Esophagus (tissue), 2 donors: ENCODE results near the gene MUC12. TPM values are rescaled to one million over a fixed set of nuclear protein-coding genes. Genes with fewer than 3 reads are reported as not detected.

Experiments used
- H3K27ac ChIP-seq, 2 donors: one replicate each; pipeline ENCODE4 v1.5.1; 2013; ENCODE audit warnings: low read depth in 2 of 2, mild to moderate bottlenecking in 2 of 2, inconsistent platforms in 1 of 2, low read length in 1 of 2, moderate library complexity in 1 of 2
- H3K27me3 ChIP-seq, 2 donors: one replicate each; pipeline ENCODE4 v1.6.1; 2013; ENCODE audit warnings: low read length in 2 of 2, control low read depth in 1 of 2, mild to moderate bottlenecking in 1 of 2; ENCODE audit not compliant: insufficient read depth in 2 of 2, control insufficient read depth in 1 of 2
- H3K36me3 ChIP-seq, 2 donors: one replicate each; pipeline ENCODE4 v1.6.1; 2013; ENCODE audit warnings: low read length in 1 of 2; ENCODE audit not compliant: control insufficient read depth in 2 of 2, insufficient read depth in 2 of 2
- H3K4me1 ChIP-seq, 2 donors: one replicate each; pipeline ENCODE4 v1.6.1; 2013; ENCODE audit warnings: low read length in 1 of 2; ENCODE audit not compliant: control insufficient read depth in 2 of 2, insufficient read depth in 2 of 2
- H3K4me3 ChIP-seq, 2 donors: one replicate each; pipeline ENCODE4 v1.5.1; 2013; ENCODE audit warnings: low read length in 2 of 2, mild to moderate bottlenecking in 2 of 2, low read depth in 1 of 2, moderate library complexity in 1 of 2
- H3K9me3 ChIP-seq, 2 donors: one replicate each; pipeline ENCODE4 v1.6.1; 2013; ENCODE audit warnings: mild to moderate bottlenecking in 2 of 2, low read depth in 1 of 2, low read length in 1 of 2, moderate library complexity in 1 of 2; ENCODE audit not compliant: control insufficient read depth in 2 of 2, insufficient read depth in 1 of 2
- WGBS, 2 donors: extraction: QIAGEN DNeasy Blood & Tissue Kit; methylation state at CpG; one replicate each; pipeline ENCODE4 v1.1.7; 2013; 5-methylcytosine and 5-hydroxymethylcytosine counted together
- polyA plus RNA-seq, 2 donors: library from polyadenylated mRNA; stranded (reverse); fragments of 200-250 nt; gene quantifications; one replicate each; pipeline ENCODE4 v1.2.3, GENCODE V29; 2013
- donor health status: healthy with polysubstance abuse.
- donor health status: Bipolar disorder and iron deficiency.

Gene MUC12
- polyA plus RNA-seq, 2 donors = 0.13 to 0.28 TPM

DNA sequence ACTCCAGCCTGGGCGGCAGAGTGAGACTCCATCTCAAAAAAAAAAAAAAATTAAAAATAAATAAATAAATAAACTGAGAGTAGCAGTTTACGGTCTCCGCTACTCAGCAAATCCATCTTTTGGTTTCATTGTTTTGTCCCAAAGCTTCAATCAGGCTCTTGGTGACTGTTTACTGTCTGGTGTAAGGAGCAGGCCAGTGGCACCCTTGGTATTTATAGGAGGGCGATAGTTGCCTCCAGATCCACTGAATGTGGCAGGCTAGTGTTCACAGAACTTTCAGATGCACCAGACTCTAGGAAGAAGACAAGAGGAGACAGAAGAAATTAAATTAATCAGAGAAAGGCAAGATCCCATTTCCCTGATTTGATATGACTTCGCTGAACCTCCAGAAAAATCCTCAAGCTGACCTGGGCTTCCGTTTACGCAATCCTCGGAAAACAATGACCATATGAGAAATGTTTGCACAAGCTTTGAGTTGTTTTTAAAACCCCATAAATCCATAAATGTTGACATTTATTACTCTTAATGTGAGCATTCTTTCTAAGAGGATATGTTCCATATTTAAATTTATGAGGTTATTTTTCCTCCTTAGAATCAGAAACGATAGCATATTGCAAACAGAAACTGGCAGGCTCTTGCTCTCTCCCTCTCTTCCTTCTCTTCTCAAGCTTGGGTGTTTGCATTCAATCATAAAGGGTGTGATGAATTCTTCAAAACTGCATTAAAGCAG is 27.2 kb upstream of the MUC12 start:
- H3K4me3 ChIP-seq = no peak overlapping the region
- H3K27ac ChIP-seq = no peak overlapping the region
- H3K9me3 ChIP-seq = no peaks in the 10 kb centered on the region
- H3K4me1 ChIP-seq = no peaks in the 10 kb centered on the region
- H3K36me3 ChIP-seq = no peaks in the 10 kb centered on the region
- 56 to 57% methylated on average over 9 of the region's 9 CpGs for WGBS, 2 donors
- no peaks in the 10 kb centered on the region for H3K27me3 ChIP-seq

DNA sequence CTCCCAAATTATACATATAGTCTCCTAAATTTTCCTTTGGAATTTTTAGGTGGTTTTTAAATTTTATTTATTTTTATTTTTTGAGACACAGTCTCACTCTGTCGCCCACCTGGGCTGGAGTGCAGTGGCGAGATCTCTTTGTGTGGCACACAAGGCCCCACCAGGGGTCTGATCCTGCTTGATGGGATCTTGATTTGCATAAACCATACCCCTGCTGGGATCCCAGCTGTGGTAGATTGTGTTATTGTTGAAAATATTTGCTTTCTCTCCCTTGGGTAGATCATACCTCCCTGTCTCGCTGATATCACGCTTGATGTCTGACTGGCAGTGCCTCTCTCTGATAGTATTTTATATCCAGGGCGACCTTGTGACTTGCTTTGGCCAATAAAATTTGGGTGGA is 25.7 kb upstream of the MUC12 start:
- 83 to 89% methylated on average over 5 of the region's 5 CpGs for WGBS, 2 donors
- no peak overlapping the region for H3K27ac ChIP-seq

GRCh38 chr7:100944138-100944537 is 25.2 kb upstream of the MUC12 start:
- WGBS, 2 donors = 78 to 82% methylated on average over 4 of the region's 4 CpGs
- Histone ChIP-seq H3K9me3 (no peaks in the 10 kb centered on the region), H3K27ac (no peak overlapping the region), H3K36me3 (no peaks in the 10 kb centered on the region), H3K27me3 (no peaks in the 10 kb centered on the region), H3K4me1 (no peaks in the 10 kb centered on the region), H3K4me3 (no peak overlapping the region)

More for the DNA sequence above, 25.7 kb upstream of the MUC12 start:
- Histone ChIP-seq H3K27me3 (no peaks in the 10 kb centered on the region), H3K4me3 (no peak overlapping the region), H3K4me1 (no peaks in the 10 kb centered on the region), H3K36me3 (no peaks in the 10 kb centered on the region), H3K9me3 (no peaks in the 10 kb centered on the region)

DNA sequence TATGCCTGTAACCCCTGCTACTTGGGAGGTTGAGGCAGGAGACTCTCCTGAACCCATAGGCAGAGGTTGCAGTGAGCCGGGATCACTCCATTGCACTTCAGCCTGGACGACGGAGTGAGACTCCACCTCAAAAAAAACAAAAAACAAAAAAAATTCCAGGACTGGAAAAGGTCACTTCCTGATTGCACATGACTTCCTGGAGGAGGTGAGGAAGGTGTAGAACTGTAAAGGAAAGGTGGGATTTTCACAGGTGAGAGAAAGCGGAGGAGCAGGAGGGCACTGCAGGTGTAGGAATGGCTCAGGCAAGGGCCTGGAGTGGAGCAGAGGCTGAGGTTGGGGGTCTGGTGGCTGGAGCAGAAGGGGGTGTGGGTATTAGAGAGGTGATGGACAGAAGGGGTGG is 23.3 kb upstream of the MUC12 start:
- Histone ChIP-seq H3K4me1 (peaks cover 0 to 4% of the 10 kb centered on the region in 2 donors), H3K9me3 (no peaks in the 10 kb centered on the region), H3K36me3 (no peaks in the 10 kb centered on the region), H3K4me3 (no peak overlapping the region), H3K27me3 (no peaks in the 10 kb centered on the region), H3K27ac (no peak overlapping the region)
- WGBS, 2 donors = 90% methylated on average over 4 of the region's 4 CpGs

DNA sequence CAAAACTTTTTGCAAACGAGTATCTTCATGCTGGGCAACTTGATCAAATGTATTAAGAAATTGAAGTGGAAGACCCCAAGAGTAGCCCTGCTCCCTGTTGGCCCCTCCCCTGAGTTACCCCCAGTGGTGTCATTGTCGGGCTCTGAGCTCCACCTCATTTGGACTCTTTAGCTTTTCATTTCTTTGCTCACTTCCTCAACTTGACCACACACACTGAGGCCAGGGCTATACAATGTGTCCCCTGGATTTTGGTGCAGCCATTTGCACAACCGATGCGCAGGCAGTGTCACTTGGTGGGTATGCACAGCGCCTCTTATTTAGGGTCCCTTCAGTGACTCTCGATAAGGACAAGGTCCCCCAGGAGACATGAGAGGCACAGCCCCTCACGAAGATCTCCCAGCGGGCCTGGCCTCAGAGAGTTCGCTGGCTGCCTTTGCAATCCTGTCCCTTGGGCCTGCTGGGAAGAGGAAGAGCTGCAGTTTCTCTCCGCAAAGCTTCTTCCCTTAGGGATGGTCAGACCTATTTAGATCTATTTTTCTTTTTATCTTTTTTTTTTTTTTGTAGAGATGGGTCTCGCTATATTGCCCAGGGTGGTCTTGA is 22.5 kb upstream of the MUC12 start:
- Histone ChIP-seq H3K36me3 (no peaks in the 10 kb centered on the region), H3K9me3 (no peaks in the 10 kb centered on the region), H3K27ac (no peak overlapping the region), H3K27me3 (no peaks in the 10 kb centered on the region), H3K4me1 (peaks cover 0 to 4% of the 10 kb centered on the region in 2 donors), H3K4me3 (no peak overlapping the region)
- 78 to 83% methylated on average over 11 of the region's 11 CpGs for WGBS, 2 donors

- H3K4me3 ChIP-seq = no peak overlapping the region
- 80 to 81% methylated on average over 5 of the region's 5 CpGs for WGBS, 2 donors
Observed at GRCh38 chr7:100947792-100948191, 21.6 kb upstream of the MUC12 start.

DNA sequence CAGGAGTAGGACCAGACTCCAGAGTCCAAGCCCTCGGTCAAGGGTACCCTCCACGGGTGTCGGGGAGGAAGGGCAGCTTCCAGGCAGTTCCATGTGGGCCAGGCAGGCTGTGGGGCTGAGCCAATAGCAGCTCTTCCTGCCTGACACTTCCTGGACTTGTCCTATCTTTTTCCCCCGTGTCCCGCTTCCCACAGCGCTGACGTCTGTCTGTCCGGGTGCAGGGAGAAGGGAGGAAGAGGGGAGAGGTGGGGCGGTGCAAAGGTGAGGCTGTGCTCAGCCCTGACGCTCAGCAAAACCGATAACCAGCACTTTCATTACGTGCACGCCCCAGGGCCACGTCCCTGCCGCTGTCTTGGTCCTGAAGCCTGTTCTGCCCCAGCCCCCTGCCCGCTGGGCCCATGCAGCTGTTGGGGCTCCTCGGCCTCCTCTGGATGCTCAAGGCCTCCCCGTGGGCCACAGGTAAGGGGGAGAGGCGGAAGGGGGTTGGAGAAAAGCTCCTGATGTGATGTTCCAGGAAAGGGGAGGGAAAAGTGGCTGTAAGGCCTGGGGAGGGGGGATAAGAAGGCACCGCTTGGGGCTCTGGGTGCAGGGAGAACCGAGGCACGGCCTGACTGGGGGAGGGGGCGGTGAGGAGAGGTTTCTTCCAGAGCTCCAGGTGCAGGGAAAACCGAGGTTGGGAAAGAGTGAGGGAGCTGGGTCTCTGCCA is 20.0 kb upstream of the MUC12 start, which contains the start of gene MUC3A:
TSS of gene MUC3A (plus strand) at position 308 of the 706 bp plus-strand sequence. CDS start at position 399, 91 bp downstream.
- Histone ChIP-seq H3K36me3 (no peaks in the 10 kb centered on the region), H3K4me3 (no peak within 1 kb of the TSS), H3K27me3 (no peaks in the 10 kb centered on the region), H3K27ac (no peak within 1 kb of the TSS), H3K9me3 (peaks cover 0 to 2% of the 10 kb centered on the region in 2 donors), H3K4me1 (peaks cover 0 to 4% of the 10 kb centered on the region in 2 donors)
- WGBS, 2 donors = 14 to 20% methylated on average over 24 of the region's 24 CpGs

More at GRCh38 chr7:100947792-100948191, 21.6 kb upstream of the MUC12 start:
- no peaks in the 10 kb centered on the region for H3K9me3 ChIP-seq
- H3K36me3 ChIP-seq = no peaks in the 10 kb centered on the region
- H3K27me3 ChIP-seq = no peaks in the 10 kb centered on the region
- H3K4me1 ChIP-seq = peaks cover 0 to 4% of the 10 kb centered on the region in 2 donors
- H3K27ac ChIP-seq = no peak overlapping the region

DNA sequence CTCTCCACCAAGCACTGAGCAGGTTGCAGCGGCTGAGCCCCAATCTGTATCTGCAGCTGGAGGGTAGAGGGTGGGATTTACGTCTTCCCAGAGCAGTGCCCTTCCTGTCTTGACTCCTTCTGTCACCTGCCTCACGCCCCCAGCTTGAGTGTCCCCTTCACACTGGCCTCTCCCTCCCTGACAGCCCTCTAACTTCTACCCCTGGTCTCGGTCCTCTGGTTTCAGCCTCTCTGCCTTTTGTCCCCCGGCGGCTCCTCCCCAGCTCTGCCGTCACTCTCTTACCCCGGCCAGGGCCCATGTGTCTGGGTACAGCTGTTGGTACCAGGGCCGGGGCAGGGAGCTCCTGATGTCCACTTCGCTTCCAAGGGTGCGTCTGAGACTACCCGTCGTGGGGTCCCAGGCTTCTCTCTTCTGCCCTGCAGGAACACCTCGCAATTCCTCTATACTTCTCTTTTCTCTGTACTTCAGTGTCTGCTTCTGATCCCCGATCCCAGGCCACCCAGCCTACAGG is 19.4 kb upstream of the MUC12 start:
- Histone ChIP-seq H3K4me3 (no peak overlapping the region), H3K27me3 (no peaks in the 10 kb centered on the region), H3K9me3 (peaks cover 0 to 2% of the 10 kb centered on the region in 2 donors), H3K4me1 (peaks cover 0 to 4% of the 10 kb centered on the region in 2 donors), H3K27ac (no peak overlapping the region), H3K36me3 (no peaks in the 10 kb centered on the region)
- 45 to 51% methylated on average over 15 of the region's 15 CpGs for WGBS, 2 donors

GRCh38 chr7:100951172-100951571 is 18.2 kb upstream of the MUC12 start:
- Histone ChIP-seq H3K27ac (no peak overlapping the region), H3K4me1 (peaks cover 0 to 4% of the 10 kb centered on the region in 2 donors), H3K27me3 (no peaks in the 10 kb centered on the region), H3K36me3 (no peaks in the 10 kb centered on the region), H3K4me3 (no peak overlapping the region), H3K9me3 (peaks cover 0 to 2% of the 10 kb centered on the region in 2 donors)
- WGBS, 2 donors = 30 to 34% methylated on average over 6 of the region's 6 CpGs
